ENCODE results near the gene SPTB.

DNA sequence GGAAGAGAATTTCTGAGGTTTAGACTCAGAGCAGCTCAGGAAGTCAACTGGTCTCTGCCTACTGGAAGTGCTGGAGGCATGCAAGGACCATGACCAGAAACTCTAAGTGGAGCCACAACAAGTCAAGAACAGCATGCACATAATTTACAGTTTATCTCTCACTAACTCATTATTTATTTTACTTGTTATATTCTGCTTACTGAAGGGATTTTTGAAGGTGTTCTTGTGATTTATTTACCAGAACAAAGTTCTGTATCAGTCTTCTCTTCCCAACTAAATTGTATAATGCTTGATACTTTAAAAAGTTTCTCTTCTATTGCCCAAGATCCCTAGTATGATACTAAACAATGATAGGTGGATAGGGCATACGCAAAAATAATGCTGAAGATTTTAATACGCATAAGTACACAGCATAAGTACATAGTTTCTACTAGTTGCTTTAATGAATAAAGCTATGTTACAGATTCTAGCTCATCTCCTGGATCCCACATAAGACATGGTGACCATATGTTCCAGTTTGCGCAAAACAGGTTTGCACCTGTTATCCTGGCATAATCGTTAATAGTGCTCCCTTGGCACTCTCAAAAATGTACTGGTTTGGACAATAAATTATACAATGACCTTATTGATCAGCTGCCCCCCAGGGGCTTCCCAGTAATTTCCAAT, 11.6 kb upstream of the SPTB start:
- TF ChIP-seq, protein P1, sequence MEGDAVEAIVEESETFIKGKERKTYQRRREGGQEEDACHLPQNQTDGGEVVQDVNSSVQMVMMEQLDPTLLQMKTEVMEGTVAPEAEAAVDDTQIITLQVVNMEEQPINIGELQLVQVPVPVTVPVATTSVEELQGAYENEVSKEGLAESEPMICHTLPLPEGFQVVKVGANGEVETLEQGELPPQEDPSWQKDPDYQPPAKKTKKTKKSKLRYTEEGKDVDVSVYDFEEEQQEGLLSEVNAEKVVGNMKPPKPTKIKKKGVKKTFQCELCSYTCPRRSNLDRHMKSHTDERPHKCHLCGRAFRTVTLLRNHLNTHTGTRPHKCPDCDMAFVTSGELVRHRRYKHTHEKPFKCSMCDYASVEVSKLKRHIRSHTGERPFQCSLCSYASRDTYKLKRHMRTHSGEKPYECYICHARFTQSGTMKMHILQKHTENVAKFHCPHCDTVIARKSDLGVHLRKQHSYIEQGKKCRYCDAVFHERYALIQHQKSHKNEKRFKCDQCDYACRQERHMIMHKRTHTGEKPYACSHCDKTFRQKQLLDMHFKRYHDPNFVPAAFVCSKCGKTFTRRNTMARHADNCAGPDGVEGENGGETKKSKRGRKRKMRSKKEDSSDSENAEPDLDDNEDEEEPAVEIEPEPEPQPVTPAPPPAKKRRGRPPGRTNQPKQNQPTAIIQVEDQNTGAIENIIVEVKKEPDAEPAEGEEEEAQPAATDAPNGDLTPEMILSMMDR (IDR thresholded peaks at IDR 0.05): no peak
- no peak for TF ChIP-seq POLR2A (IDR thresholded peaks at IDR 0.05)
